Umbilical cord (tissue), 2 donors: ENCODE data around the gene MYO9A. TPM values are rescaled to one million over a fixed set of nuclear protein-coding genes. Genes with fewer than 3 reads are reported as not detected.
"Not testable (repeated sequence)": the region's sequence is repeated elsewhere in the genome, so short reads cannot be mapped to it uniquely, and the experiment has no call there.

Experiments used
- DNase-seq: peaks from one replicate; pipeline ENCODE4 v3.0.0-alpha.2; 2015; ENCODE audit warnings: low spot score
- total RNA-seq: library from RNA; depleted of rRNA; stranded (reverse); fragments of >200 nt; gene quantifications from one replicate; pipeline ENCODE4 v1.2.3, GENCODE V29; 2014; ENCODE audit warnings: low replicate concordance; ENCODE audit not compliant: insufficient read depth

MYO9A gene
- total RNA-seq, 1 donor from 2014 or later: 88.4 TPM

DNA sequence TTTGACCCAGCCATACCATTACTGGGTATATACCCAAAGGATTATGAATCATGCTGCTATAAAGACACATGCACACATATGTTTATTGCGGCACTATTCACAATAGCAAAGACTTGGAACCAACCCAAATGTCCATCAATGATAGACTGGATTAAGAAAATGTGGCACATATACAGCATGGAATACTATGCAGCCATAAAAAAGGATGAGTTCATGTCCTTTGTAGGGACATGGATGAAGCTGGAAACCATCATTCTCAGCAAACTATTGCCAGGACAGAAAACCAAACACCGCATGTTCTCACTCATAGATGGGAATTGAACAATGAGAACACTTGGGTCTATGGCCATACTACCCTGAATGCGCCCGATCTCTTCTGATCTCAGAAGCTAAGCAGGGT, 259.7 kb downstream of the MYO9A start:
- not testable (repeated sequence) for DNase-seq

DNA sequence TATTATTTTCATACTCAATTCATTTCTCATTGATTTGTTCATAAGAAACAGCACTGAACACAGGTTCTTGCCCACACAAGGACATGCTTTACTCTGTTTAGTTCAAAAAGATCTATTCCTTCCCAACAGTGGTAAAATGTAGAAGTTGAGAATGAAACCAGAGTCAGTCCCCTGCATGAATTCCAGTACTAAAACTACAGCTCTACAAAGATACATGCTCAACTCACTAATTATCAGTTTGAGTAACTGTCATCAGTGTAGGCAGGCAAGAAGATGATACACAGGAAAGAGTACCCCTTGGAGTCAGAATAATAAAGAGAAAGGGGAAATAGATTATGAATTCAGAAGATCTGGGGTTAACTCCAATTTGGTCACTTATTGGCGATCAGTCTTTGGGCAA, 264.4 kb downstream of the MYO9A start:
- DNase-seq: no peak

DNA sequence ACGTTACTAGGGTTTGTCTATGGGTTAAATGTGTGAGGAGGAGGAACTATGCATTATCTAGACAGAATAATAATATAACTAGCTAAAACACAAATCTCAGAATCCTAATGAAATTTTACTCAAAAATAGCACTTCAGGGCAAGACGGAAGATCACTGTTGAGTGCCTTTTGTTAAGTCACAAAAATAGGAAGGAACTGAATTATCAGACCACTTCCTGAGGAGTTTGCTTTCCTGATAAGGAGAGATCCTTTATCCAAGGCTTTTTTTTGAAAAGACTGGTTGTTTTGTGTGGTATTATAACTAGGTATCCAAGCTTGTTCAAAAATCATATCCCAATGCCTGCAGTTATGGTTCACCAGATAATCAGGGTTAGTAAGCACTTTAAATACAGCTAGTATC, 273.0 kb downstream of the MYO9A start:
- no peak for DNase-seq

GRCh38 chr15:71841563-71841962, 276.4 kb downstream of the MYO9A start:
- no peak for DNase-seq

GRCh38 chr15:71830981-71831380, 287.0 kb downstream of the MYO9A start:
- DNase-seq: no peak

DNA sequence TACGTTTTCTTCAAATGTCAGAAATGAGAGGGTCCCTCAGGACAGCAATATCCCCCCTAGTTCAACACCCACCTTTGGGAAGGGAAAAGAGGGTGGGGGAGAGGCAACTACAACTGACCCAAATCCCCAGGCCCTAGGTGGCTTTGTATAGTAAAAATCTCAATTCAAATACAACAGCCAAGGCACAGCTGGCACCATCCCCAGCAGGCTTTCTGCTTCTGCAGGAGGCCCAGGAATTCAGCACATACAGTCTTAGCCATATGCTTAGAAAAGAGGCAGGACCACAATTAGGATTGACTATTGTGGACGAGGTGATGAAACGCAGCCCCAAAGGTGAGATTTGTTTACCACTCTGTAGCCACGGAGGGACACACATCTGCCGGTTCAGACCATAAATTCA, 291.8 kb downstream of the MYO9A start:
- no peak for DNase-seq

DNA sequence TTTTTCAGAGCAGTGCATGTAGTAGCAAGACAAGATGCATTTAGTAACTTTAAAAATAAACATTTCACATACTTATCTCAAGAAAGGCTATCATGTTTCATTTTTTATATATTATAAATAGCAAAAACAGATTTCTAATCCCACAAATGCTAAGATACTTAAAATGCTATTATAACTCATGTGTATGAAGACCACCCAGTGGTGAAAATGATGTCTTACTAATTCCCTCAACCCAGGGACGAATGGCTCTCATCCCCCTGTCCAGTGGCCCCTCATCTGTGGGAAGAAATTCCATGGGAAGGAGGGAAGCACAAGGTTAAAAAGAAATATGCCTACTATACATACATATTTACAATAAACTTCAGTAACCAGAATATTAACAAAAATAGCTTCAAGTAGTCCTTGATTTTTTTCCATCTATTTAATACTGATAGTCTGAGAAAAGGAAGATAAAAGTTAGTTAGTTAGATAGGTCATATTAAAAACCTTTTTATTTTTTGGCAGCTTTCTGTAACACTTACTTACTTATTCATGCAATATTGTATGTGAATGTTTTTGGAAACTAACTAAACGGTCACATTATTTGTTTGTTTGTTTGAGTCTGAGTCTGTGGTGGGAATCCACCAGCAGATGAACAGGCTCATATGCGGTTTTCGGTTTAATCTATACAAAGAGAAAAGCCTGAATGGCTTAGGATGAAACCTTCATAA, 292.8 kb downstream of the MYO9A start:
- DNase-seq: no peak

- no peak for DNase-seq
These were observed 294.1 kb downstream of the MYO9A start for GRCh38 chr15:71823801-71824200.

- no peak for DNase-seq
These were observed 294.9 kb downstream of the MYO9A start for GRCh38 chr15:71822890-71823630.

DNA sequence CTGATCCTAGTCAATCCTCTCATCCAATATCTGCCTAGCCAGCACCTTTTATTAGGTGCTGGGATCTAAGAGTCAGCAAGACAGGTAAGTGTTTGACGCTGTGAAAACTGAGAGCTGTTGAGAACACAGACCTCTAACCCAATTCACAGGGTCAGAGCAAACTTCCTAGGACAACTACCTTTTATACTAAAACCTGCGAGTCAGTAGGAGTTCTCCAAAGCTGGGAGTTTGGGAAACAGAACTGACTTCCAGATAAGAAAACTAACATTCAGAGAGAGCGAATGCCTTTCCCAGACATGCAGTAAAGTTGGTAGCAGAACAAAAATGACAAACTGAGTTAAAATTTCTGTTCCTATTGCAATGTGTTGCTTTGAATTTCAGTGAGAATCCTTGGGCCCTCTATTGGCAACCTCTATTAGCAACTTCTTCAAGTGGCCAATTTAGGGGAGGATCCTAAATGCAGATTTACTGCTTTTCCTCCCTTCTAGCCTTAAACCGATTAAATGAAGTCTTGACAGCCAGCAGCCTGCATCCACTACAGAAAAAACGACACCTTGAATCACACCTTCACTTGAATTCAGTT, 296.3 kb downstream of the MYO9A start:
- DNase-seq: no peak

GRCh38 chr15:71820127-71820526, 297.8 kb downstream of the MYO9A start:
- DNase-seq: no peak

DNA sequence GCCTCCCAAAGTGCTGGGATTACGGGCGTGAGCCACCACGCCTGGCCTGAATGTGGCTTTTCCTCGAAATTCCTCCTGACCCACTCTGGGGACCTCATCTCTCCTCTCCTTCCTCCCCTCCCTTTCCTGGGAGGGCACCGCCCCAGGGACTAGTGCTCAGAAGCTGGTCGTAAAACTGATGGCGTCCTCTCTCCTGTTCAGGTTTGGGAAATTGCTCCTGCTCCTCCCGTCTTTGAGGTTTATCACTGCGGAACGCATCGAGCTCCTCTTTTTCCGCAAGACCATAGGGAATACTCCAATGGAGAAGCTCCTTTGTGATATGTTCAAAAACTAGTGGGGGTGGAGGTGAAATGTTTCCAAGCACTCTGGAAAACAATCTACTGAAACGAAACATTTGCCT, 300.6 kb downstream of the MYO9A start:
- no peak for DNase-seq

DNA sequence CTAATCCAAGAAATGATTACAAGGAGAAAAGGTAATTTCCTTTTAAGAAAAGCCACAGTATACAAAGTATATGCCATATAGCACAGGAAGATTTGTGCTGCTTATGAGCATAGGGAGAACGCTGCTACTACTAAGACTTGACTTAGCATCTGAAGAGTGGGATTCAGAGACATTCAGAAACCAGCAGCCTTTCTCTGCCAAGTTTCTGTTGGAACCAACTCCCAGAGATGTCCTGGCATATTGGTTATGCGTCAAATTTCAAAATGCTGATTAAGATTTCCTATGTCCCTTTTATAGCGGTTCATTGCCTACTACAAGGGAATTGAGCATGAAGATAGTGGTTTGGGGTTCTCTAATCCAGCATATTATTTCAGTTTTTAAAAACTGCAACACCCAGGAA, 302.6 kb downstream of the MYO9A start:
- DNase-seq: no peak

GRCh38 chr15:71813723-71814470, 304.1 kb downstream of the MYO9A start:
- no peak for DNase-seq

GRCh38 chr15:71812966-71813722, 304.8 kb downstream of the MYO9A start:
- DNase-seq: no peak

- no peak for DNase-seq
These were observed 305.9 kb downstream of the MYO9A start for GRCh38 chr15:71811752-71812735.

- DNase-seq: no peak
These were observed 306.8 kb downstream of the MYO9A start for GRCh38 chr15:71811036-71811736.

DNA sequence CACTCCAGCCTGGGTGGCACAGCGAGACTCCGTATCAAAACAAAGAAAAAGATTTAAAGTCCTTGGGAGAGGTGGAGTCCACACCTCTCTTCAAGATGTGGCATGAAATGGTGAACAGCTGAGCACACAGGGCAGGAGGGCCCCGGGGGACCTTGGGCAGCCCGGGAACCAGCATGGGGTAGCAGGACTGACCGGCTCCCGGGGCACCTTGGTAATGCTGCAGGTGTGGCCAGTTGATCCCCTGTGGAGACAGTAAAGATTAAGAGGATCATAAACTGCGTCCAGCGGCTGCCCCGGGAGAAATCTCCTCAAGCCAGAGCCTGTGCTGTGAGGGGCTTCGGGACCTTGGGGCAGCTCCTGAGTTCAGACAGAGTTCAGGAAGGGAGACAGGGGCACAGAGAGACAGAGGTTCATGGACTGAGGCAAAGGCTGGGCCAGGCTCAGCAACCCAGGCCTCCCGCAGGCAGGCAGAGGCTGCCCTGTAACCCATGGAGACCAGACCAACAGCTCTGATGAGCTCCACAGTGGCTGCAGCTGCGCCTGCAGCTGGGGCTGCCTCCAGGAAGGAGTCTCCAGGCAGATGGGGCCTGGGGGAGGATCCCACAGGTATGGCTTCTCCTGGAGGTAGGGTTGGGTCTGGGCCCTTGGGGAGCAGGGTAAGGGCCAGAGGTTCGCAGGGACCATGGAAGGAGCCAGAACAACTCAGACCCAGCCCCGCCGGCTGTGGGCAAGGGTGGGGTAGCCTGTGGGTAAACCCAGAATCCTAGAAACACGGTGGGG, 307.5 kb downstream of the MYO9A start, which contains the start of gene NR2E3:
Gene NR2E3 (plus strand): TSS at position 299 of the 780 bp plus-strand sequence. CDS start 190 bp downstream, at position 489.
- no peak for DNase-seq

DNA sequence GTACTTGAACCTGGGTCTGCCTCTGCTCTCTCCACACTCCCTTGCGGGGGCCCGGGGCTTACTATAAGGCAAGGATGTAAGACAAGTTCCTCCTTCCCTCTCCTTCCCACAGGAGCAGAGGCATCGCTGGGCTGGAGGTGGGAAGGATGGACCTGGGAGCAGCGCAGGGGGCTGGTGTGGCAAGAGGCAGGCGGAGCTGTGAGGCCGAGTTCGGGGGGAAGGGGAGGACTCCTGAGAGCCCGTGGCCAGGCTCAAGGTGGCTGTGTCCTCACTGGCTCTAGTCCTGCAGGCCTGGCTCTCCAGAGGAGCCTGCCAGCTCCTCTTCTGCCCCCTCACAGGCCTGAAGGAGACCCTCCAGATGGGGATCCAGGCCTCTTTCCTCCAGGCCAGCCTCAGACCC, 308.6 kb downstream of the MYO9A start:
- DNase-seq: no peak
